H1 (cell line): Measurements from ENCODE around the gene RPS27. TPM values are rescaled to one million over a fixed set of nuclear protein-coding genes. Genes with fewer than 3 reads are reported as not detected.

Experiments used
- ATF3 ChIP-seq: IDR thresholded peaks from 2 replicates; pipeline ENCODE4 v1.6.1; 2011; ENCODE audit warnings: low read depth, mild to moderate bottlenecking, low read length; ENCODE audit not compliant: insufficient read depth
- CBX5 ChIP-seq: fragments of 300-800, 300-1000 bp; sonication (generic); IDR thresholded peaks from 2 replicates; pipeline ENCODE4 v1.7.1; 2016; ENCODE audit warnings: antibody characterized with exemption, low read length, low read depth
- CEBPB ChIP-seq: IDR thresholded peaks from 2 replicates; pipeline ENCODE4 v1.6.1; 2012; ENCODE audit warnings: low read depth, low read length
- CHD1 ChIP-seq: IDR thresholded peaks from 2 replicates; pipeline ENCODE4 v1.6.1; 2012; ENCODE audit warnings: low read depth, low read length, improper control_type of control experiment
- CTCF ChIP-seq, 3 experiments: IDR thresholded peaks; 1 replicate in 2 of 3; 2 replicates in 1 of 3; pipeline versions ENCODE4 v1.5.1 to v1.6.1; 2011; ENCODE audit warnings: low read length in 3 of 3, mild to moderate bottlenecking in 3 of 3, inconsistent platforms in 2 of 3, low read depth in 1 of 3, moderate library complexity in 1 of 3; ENCODE audit not compliant: insufficient read depth in 1 of 3; ENCODE audit errors: control extremely low read depth in 1 of 3
- E2F6 ChIP-seq: IDR thresholded peaks from 2 replicates; pipeline ENCODE4 v1.6.1; 2012; ENCODE audit warnings: inconsistent platforms
- EGR1 ChIP-seq: IDR thresholded peaks from 2 replicates; pipeline ENCODE4 v1.6.1; 2011; ENCODE audit warnings: low read depth, low read length, borderline replicate concordance
- EZH2 ChIP-seq: fragments of 200-600 bp; sonication (generic); IDR thresholded peaks from 2 replicates; pipeline ENCODE4 v1.7.1; 2012; ENCODE audit warnings: low read depth, mild to moderate bottlenecking, moderate library complexity, low read length, inconsistent platforms; ENCODE audit not compliant: severe bottlenecking
- HDAC2 ChIP-seq, 2 experiments: fragments of 300-600 bp in 1 of 2; sonication (generic) in 1 of 2; IDR thresholded peaks; 2 replicates each; pipeline ENCODE4 v1.6.1; 2011 to 2012; ENCODE audit warnings: low read depth in 2 of 2, low read length in 2 of 2, mild to moderate bottlenecking in 2 of 2, moderate library complexity in 2 of 2, borderline replicate concordance in 1 of 2, inconsistent platforms in 1 of 2
- KDM5A ChIP-seq: fragments of 200-600 bp; IDR thresholded peaks from 2 replicates; pipeline ENCODE4 v1.7.1; 2012; ENCODE audit warnings: mild to moderate bottlenecking, low read length, inconsistent platforms, mixed read lengths
- NANOG ChIP-seq: IDR thresholded peaks from 2 replicates; pipeline ENCODE4 v1.6.1; 2011; ENCODE audit warnings: low read length, low read depth, mild to moderate bottlenecking, inconsistent platforms; ENCODE audit not compliant: insufficient read depth, poor library complexity, severe bottlenecking
- POLR2AphosphoS5 ChIP-seq: IDR thresholded peaks from 2 replicates; pipeline ENCODE4 v1.6.1; 2011; ENCODE audit warnings: low read depth, low read length
- RAD21 ChIP-seq, 2 experiments: IDR thresholded peaks in 1 of 2; conservative IDR thresholded peaks in 1 of 2; 2 replicates each; pipeline ENCODE4 v1.6.1; 2011; ENCODE audit warnings: low read depth in 2 of 2, low read length in 2 of 2, improper control_type of control experiment in 1 of 2, inconsistent platforms in 1 of 2, mild to moderate bottlenecking in 1 of 2, moderate library complexity in 1 of 2
- RFX5 ChIP-seq: IDR thresholded peaks from 2 replicates; pipeline ENCODE4 v1.6.1; 2011; ENCODE audit warnings: low read depth, low read length, improper control_type of control experiment, borderline replicate concordance
- RNF2 ChIP-seq: fragments of 200-900, 300-1000 bp; sonication (generic); IDR thresholded peaks from 2 replicates; pipeline ENCODE4 v1.7.1; 2016; ENCODE audit warnings: borderline replicate concordance, low read depth, mild to moderate bottlenecking, antibody characterized with exemption, low read length; ENCODE audit not compliant: poor library complexity, severe bottlenecking; ENCODE audit errors: missing control alignments
- SP1 ChIP-seq: IDR thresholded peaks from 2 replicates; pipeline ENCODE4 v1.6.1; 2011; ENCODE audit warnings: low read depth, low read length
- SUZ12 ChIP-seq: fragments of 200-600 bp; sonication (generic); IDR thresholded peaks from 2 replicates; pipeline ENCODE4 v1.6.1; 2012; ENCODE audit warnings: mild to moderate bottlenecking, inconsistent platforms, low read length, moderate library complexity, mixed read lengths
- TBP ChIP-seq: IDR thresholded peaks from 2 replicates; pipeline ENCODE4 v1.6.1; 2011; ENCODE audit warnings: low read depth, low read length, improper control_type of control experiment
- TCF12 ChIP-seq: IDR thresholded peaks from 2 replicates; pipeline ENCODE4 v1.6.1; 2011; ENCODE audit warnings: low read depth, mild to moderate bottlenecking, low read length
- TEAD4 ChIP-seq: IDR thresholded peaks from 2 replicates; pipeline ENCODE4 v1.6.1; 2012; ENCODE audit warnings: low read depth, low read length, inconsistent platforms, mixed read lengths
- polyA plus RNA-seq, 7 experiments: library from polyadenylated mRNA; depleted of rRNA in 3 of 7; stranded (reverse) in 5 of 7; unstranded in 2 of 7; fragments of >200 nt in 5 of 7; fragments of 200-250 nt in 2 of 7; gene quantifications; 1 replicate in 5 of 7; 2 replicates in 1 of 7; 4 replicates in 1 of 7; pipeline versions ENCODE4 v1.2.1 to v1.2.3, GENCODE V29; 2011 to 2013; ENCODE audit warnings: missing spikeins in 2 of 7, mixed read lengths in 2 of 7
- total RNA-seq: library from RNA; stranded (reverse); fragmentation: NEBNext Ultra II Directional; extraction: Animal tissue kit (Norgen Biotek cat#: 25700); gene quantifications from 2 replicates; pipeline ENCODE4 v1.2.1, GENCODE V29; 2021

Gene RPS27
- total and polyA plus RNA-seq, 2 of the 8 experiments (the other 6 are each of a cell fraction or from before 2014, with no cell fraction given): 1,810 to 3,155 TPM

GRCh38 chr1:153946622-153947241 lies 43.8 kb upstream of the RPS27 start, which contains the start of gene DENND4B (continued):
- peak; percentile 61 to 71 for TF ChIP-seq RAD21 (IDR thresholded peaks at IDR 0.05 in 1 of 2, conservative IDR thresholded peaks at IDR 0.05 in 1 of 2; ENCODE audit: low read depth in 2 of 2, low read length in 2 of 2)
- TF ChIP-seq CEBPB: no peak
- TF ChIP-seq CBX5: no peak
- 0 out of 2 replicates have a peak, but pooled peaks have one; percentile 56 for TF ChIP-seq TCF12
- no peak for TF ChIP-seq SP1
- TF ChIP-seq KDM5A: no peak
- no peak for TF ChIP-seq TEAD4
- no peak for TF ChIP-seq RFX5
- no peak for TF ChIP-seq ATF3
- peak; percentile 30 for TF ChIP-seq NANOG
- TF ChIP-seq RNF2: no peak
- TF ChIP-seq TBP: 0 out of 2 replicates have a peak, but pooled peaks have one; percentile 32
- no peak for TF ChIP-seq SUZ12
- TF ChIP-seq E2F6: no peak
- no peak for TF ChIP-seq EGR1
- no peak for TF ChIP-seq CHD1
- TF ChIP-seq EZH2: no peak
- TF ChIP-seq POLR2AphosphoS5: no peak; the same call in 1 of the 2 replicates
- TF ChIP-seq CTCF (IDR thresholded peaks at IDR 0.05; ENCODE audit: control extremely low read depth in 1 of 3, insufficient read depth in 1 of 3, low read depth in 1 of 3, low read length in 3 of 3): peak; percentile 90 to 94 (median 91)
- no peak for TF ChIP-seq HDAC2 (IDR thresholded peaks at IDR 0.05; ENCODE audit: borderline replicate concordance in 1 of 2, low read depth in 2 of 2, low read length in 2 of 2)
